Calu3 (cell line): ENCODE measurements around the gene MGMT. TPM values are rescaled to one million over a fixed set of nuclear protein-coding genes. Genes with fewer than 3 reads are reported as not detected.

Source experiments
- BruUV-seq: library from RNA; stranded (reverse); fragments of 400-500 nt; replicated peaks from 2 replicates; lab custom pipeline; 2021; lab: Mats Ljungman, UMichigan
- CTCF ChIA-PET: fragments of 300-600 bp; sonication (Branson Sonifier 250); formaldehyde crosslinking; loops from one replicate; lab custom pipeline; 2022; ENCODE audit warnings: antibody characterized with exemption; lab: Charles Lee
- DNase-seq: peaks from one replicate; pipeline ENCODE4 v3.0.0; 2022
- H3K27ac Mint-ChIP-seq: one replicate; pipeline ENCODE4 v1.8.0; 2022; ENCODE audit warnings: mixed read lengths; ENCODE audit not compliant: unreplicated experiment
- H3K27me3 Mint-ChIP-seq: one replicate; pipeline ENCODE4 v1.8.0; 2022; ENCODE audit warnings: mixed read lengths; ENCODE audit not compliant: unreplicated experiment
- H3K36me3 Mint-ChIP-seq: one replicate; pipeline ENCODE4 v1.8.0; 2022; ENCODE audit warnings: mild to moderate bottlenecking, moderate library complexity, mixed read lengths; ENCODE audit not compliant: insufficient read depth, unreplicated experiment
- H3K4me1 Mint-ChIP-seq: one replicate; pipeline ENCODE4 v1.8.0; 2022; ENCODE audit warnings: mild to moderate bottlenecking, low read depth, mixed read lengths; ENCODE audit not compliant: unreplicated experiment
- H3K4me3 Mint-ChIP-seq: one replicate; pipeline ENCODE4 v1.8.0; 2022; ENCODE audit warnings: mild to moderate bottlenecking, low read depth, moderate library complexity, mixed read lengths; ENCODE audit not compliant: unreplicated experiment
- H3K9me3 Mint-ChIP-seq: one replicate; pipeline ENCODE4 v1.8.0; 2022; ENCODE audit warnings: low read depth, mixed read lengths; ENCODE audit not compliant: unreplicated experiment
- CTCF ChIP-seq: fragments of 200-600 bp; IDR thresholded peaks from one replicate; pipeline ENCODE4 v1.8.0; 2022; ENCODE audit warnings: antibody characterized with exemption; ENCODE audit not compliant: unreplicated experiment
- intact Hi-C: fragments of 100-400 bp; cut with micrococcal nuclease; formaldehyde crosslinking; loops from one replicate; pipeline ENCODE4 v1.10.0; 2022; ENCODE audit not compliant: unreplicated experiment
- total RNA-seq: library from RNA; stranded (reverse); gene quantifications from 2 replicates; pipeline ENCODE4 v1.2.3, GENCODE V29; 2022

Gene MGMT
- total RNA-seq, 1 experiment from 2014 or later = 8.3 TPM

DNA sequence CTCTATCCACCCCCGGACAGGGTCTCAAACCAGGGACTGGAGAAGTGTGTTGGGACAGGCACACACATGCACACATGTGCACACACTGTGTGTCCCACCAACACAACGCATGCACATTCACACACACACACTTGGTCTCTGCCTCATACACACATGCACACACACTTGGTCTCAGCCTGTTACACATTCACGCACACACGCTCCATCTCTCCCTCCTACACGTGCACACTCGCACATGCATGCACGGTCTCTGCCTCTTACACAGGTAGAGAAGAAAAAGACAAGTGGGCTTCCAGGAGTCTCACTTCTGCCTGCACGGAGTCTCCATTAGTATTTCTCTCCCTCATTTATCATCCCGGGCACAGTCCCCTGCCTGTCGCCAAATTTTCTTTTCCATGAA, 325.8 kb downstream of the MGMT start:
- H3K27me3 Mint-ChIP-seq = no peaks in the 10 kb centered on the region
- no peaks in the 10 kb centered on the region for H3K4me1 Mint-ChIP-seq
- intact Hi-C loops = no loop called here
- no peak overlapping the region for H3K27ac Mint-ChIP-seq
- H3K4me3 Mint-ChIP-seq = no peak overlapping the region
- CTCF ChIA-PET = no interaction called here
- no peaks in the 10 kb centered on the region for H3K36me3 Mint-ChIP-seq
- BruUV-seq = no TSS peak
- TF ChIP-seq CTCF = no peak
- peaks cover 7% of the 10 kb centered on the region for H3K9me3 Mint-ChIP-seq
- no peak for DNase-seq

- Mint-ChIP-seq H3K9me3 (peaks cover 9% of the 10 kb centered on the region), H3K4me1 (no peaks in the 10 kb centered on the region)
Measured at GRCh38 chr10:129793479-129793878, 326.4 kb downstream of the MGMT start.

GRCh38 chr10:129793996-129794395, 327.0 kb downstream of the MGMT start:
- no peak for TF ChIP-seq CTCF
- H3K4me1 Mint-ChIP-seq = no peaks in the 10 kb centered on the region
- no peaks in the 10 kb centered on the region for H3K36me3 Mint-ChIP-seq
- no peaks in the 10 kb centered on the region for H3K27me3 Mint-ChIP-seq
- intact Hi-C loops = no loop called here
- H3K27ac Mint-ChIP-seq = no peak overlapping the region
- CTCF ChIA-PET = no interaction called here
- no peak for DNase-seq
- no peak overlapping the region for H3K4me3 Mint-ChIP-seq
- peaks cover 9% of the 10 kb centered on the region for H3K9me3 Mint-ChIP-seq
- no TSS peak for BruUV-seq

More at GRCh38 chr10:129793479-129793878, 326.4 kb downstream of the MGMT start:
- no peak for DNase-seq
- Mint-ChIP-seq H3K36me3 (no peaks in the 10 kb centered on the region), H3K4me3 (no peak overlapping the region), H3K27me3 (no peaks in the 10 kb centered on the region), H3K27ac (no peak overlapping the region)
- intact Hi-C loops = no loop called here
- BruUV-seq = no TSS peak
- CTCF ChIA-PET = no interaction called here
- TF ChIP-seq CTCF = no peak

GRCh38 chr10:129796710-129797420, 329.8 kb downstream of the MGMT start:
- Mint-ChIP-seq H3K9me3 (peaks cover 9% of the 10 kb centered on the region), H3K4me3 (no peak overlapping the region), H3K27me3 (no peaks in the 10 kb centered on the region), H3K27ac (no peak overlapping the region), H3K4me1 (no peaks in the 10 kb centered on the region), H3K36me3 (no peaks in the 10 kb centered on the region)
- intact Hi-C loops = no loop called here
- CTCF ChIA-PET = no interaction called here
- TF ChIP-seq CTCF = no peak
- no TSS peak for BruUV-seq
- no peak for DNase-seq
